Transverse colon (tissue), 4 donors: ENCODE measurements around the gene CPNE7. TPM values are rescaled to one million over a fixed set of nuclear protein-coding genes. Genes with fewer than 3 reads are reported as not detected.

Source experiments
- DNase-seq: peaks from one replicate; pipeline ENCODE4 v3.0.0-alpha.2; 2019
- H3K27ac ChIP-seq, 4 donors: fragments of 200-600 bp; sonication (generic); 2 replicates each; pipeline ENCODE4 v1.5.1; 2016 to 2018; ENCODE audit warnings: inconsistent platforms in 4 of 4
- H3K27me3 ChIP-seq: fragments of 200-600 bp; sonication (generic); 2 replicates; pipeline ENCODE4 v1.5.1; 2017; ENCODE audit warnings: inconsistent platforms
- H3K36me3 ChIP-seq, 4 donors: fragments of 200-600 bp; sonication (generic); 2 replicates each; pipeline ENCODE4 v1.5.1; 2017 to 2019; ENCODE audit warnings: inconsistent platforms in 4 of 4
- H3K4me1 ChIP-seq, 4 donors: fragments of 200-600 bp; sonication (generic); 2 replicates each; pipeline ENCODE4 v1.5.1; 2017 to 2020; ENCODE audit warnings: inconsistent platforms in 4 of 4
- H3K4me3 ChIP-seq, 4 donors: fragments of 200-600 bp; sonication (generic); 1 replicate in 1 of 4; 2 replicates in 3 of 4; pipeline versions ENCODE4 v1.5.1 to v1.6.1; 2017 to 2019; ENCODE audit warnings: inconsistent platforms in 4 of 4
- H3K9me3 ChIP-seq, 2 donors: fragments of 200-600 bp; sonication (generic); 2 replicates each; pipeline ENCODE4 v1.5.1; 2017 to 2019; ENCODE audit warnings: inconsistent platforms in 2 of 2
- CTCF ChIP-seq, 5 experiments: fragments of 200-600 bp in 3 of 5; fragments of 450-650 bp in 2 of 5; sonication (generic) in 3 of 5; IDR thresholded peaks; 1 replicate in 2 of 5; 2 replicates in 3 of 5; pipeline ENCODE4 v1.5.1; 2016 to 2017; ENCODE audit warnings: antibody characterized with exemption in 5 of 5, inconsistent platforms in 3 of 5, mild to moderate bottlenecking in 2 of 5, moderate library complexity in 1 of 5
- EP300 ChIP-seq: sonication (generic); formaldehyde crosslinking; IDR thresholded peaks from one replicate; pipeline ENCODE4 v1.6.1; 2017; ENCODE audit warnings: antibody characterized with exemption, low read depth
- POLR2A ChIP-seq: fragments of 450-650 bp; IDR thresholded peaks from one replicate; pipeline ENCODE4 v1.6.1; 2016; ENCODE audit warnings: antibody characterized with exemption, mild to moderate bottlenecking, moderate library complexity
- POLR2AphosphoS5 ChIP-seq, 3 donors: sonication (generic); formaldehyde crosslinking; IDR thresholded peaks; one replicate each; pipeline ENCODE4 v1.6.1; 2016; ENCODE audit warnings: antibody characterized with exemption in 3 of 3
- WGBS, 2 donors: methylation state at CpG; one replicate each; pipeline ENCODE4 v1.1.5; 2018; ENCODE audit warnings: low coverage in 1 of 2; 5-methylcytosine and 5-hydroxymethylcytosine counted together
- in situ Hi-C, 4 donors: fragments of 200-750 bp; cut with MboI; loops; one replicate each; pipeline versions ENCODE4 v1.15.0 to v1.15.1; 2017; ENCODE audit warnings: low sequenced_read_pairs in 3 of 4, low pct_ligation_motif_present in 1 of 4, low pct_unique_long_range_greater_than_20kb in 1 of 4
- intact Hi-C: fragments of 100-400 bp; cut with DNase I; formaldehyde crosslinking; loops from one replicate; pipeline ENCODE4 v1.15.1; 2023; ENCODE audit warnings: low total_unique reads
- total RNA-seq, 4 donors: library from RNA; depleted of rRNA; stranded (reverse); fragments of >200 nt; gene quantifications; one replicate each; pipeline ENCODE4 v1.1.0, GENCODE V29; 2016

The CPNE7 gene
- total RNA-seq, 4 donors from 2014 or later = 0.41 to 5.0 (median 0.79) TPM; not detected in 1

GRCh38 chr16:89581861-89582563, 6.5 kb downstream of the CPNE7 start:
- peaks cover 0 to 13% (median 8%) of the 10 kb centered on the region in 4 donors for H3K4me1 ChIP-seq
- H3K27me3 ChIP-seq = peaks cover 7% of the 10 kb centered on the region
- DNase-seq = peak; percentile 43
- peak overlapping the region; percentile 22 to 54 (median 44) for H3K27ac ChIP-seq
- no peaks in the 10 kb centered on the region for H3K36me3 ChIP-seq
- no peaks in the 10 kb centered on the region for H3K9me3 ChIP-seq
- in situ Hi-C loops = no loop called here
- intact Hi-C loops = no loop called here
- WGBS, 2 donors = 59% methylated on average over 14 of the region's 15 CpGs; no CpG with 5 or more reads in 1 of the 2 donors
- H3K4me3 ChIP-seq = no peak overlapping the region
- TF ChIP-seq POLR2A = no peak
- no peak for TF ChIP-seq CTCF (IDR thresholded peaks at IDR 0.05)
- no peak for TF ChIP-seq EP300
- TF ChIP-seq POLR2AphosphoS5 (IDR thresholded peaks at IDR 0.05) = no peak

- Histone ChIP-seq H3K36me3 (no peaks in the 10 kb centered on the region), H3K27ac (peak overlapping the region; percentile 22 to 54 (median 44)), H3K27me3 (no peaks in the 10 kb centered on the region), H3K9me3 (no peaks in the 10 kb centered on the region), H3K4me1 (peaks cover 0 to 13% (median 8%) of the 10 kb centered on the region in 4 donors), H3K4me3 (no peak overlapping the region)
- in situ Hi-C loops = no loop called here
- WGBS, 2 donors = 73 to 91% methylated on average over 3 to 19 of the region's 19 CpGs
- intact Hi-C loops = no loop called here
- DNase-seq = no peak
- TF ChIP-seq EP300 = no peak
Measured at GRCh38 chr16:89582614-89583196, 7.1 kb downstream of the CPNE7 start.

- WGBS, 2 donors = 88% methylated on average over 36 of the region's 36 CpGs; no CpG with 5 or more reads in 1 of the 2 donors
- no peak for DNase-seq
- Histone ChIP-seq H3K27ac (no peak overlapping the region), H3K27me3 (no peaks in the 10 kb centered on the region), H3K4me3 (no peak overlapping the region), H3K4me1 (peaks cover 0 to 13% (median 8%) of the 10 kb centered on the region in 4 donors), H3K9me3 (no peaks in the 10 kb centered on the region), H3K36me3 (no peaks in the 10 kb centered on the region)
- intact Hi-C loops (no loop called here), in situ Hi-C loops (no loop called here)
- TF ChIP-seq POLR2A = no peak
Measured at GRCh38 chr16:89583197-89583894, 7.8 kb downstream of the CPNE7 start.

- WGBS, 2 donors = 94% methylated on average over 29 of the region's 49 CpGs; no CpG with 5 or more reads in 1 of the 2 donors
- H3K9me3 ChIP-seq = no peaks in the 10 kb centered on the region
- TF ChIP-seq CTCF (IDR thresholded peaks at IDR 0.05) (no peak), EP300 (no peak), POLR2A (no peak), POLR2AphosphoS5 (IDR thresholded peaks at IDR 0.05) (no peak)
- intact Hi-C loops = no loop called here
- no peak for DNase-seq
- H3K36me3 ChIP-seq = no peaks in the 10 kb centered on the region
- H3K4me1 ChIP-seq = peaks cover 0 to 13% (median 8%) of the 10 kb centered on the region in 4 donors
- in situ Hi-C loops = no loop called here
- no peak overlapping the region for H3K4me3 ChIP-seq
- H3K27ac ChIP-seq = no peak overlapping the region
- H3K27me3 ChIP-seq = no peaks in the 10 kb centered on the region
Measured at GRCh38 chr16:89583895-89584644, 8.5 kb downstream of the CPNE7 start.
